GOT3 (cell line): ENCODE data around the gene ZBTB12.

Experiments
- DNase-seq: peaks from one replicate; lab custom pipeline; 2025; ENCODE audit warnings: mixed read lengths; lab: John Stamatoyannopoulos, UW

The ZBTB12 gene

DNA sequence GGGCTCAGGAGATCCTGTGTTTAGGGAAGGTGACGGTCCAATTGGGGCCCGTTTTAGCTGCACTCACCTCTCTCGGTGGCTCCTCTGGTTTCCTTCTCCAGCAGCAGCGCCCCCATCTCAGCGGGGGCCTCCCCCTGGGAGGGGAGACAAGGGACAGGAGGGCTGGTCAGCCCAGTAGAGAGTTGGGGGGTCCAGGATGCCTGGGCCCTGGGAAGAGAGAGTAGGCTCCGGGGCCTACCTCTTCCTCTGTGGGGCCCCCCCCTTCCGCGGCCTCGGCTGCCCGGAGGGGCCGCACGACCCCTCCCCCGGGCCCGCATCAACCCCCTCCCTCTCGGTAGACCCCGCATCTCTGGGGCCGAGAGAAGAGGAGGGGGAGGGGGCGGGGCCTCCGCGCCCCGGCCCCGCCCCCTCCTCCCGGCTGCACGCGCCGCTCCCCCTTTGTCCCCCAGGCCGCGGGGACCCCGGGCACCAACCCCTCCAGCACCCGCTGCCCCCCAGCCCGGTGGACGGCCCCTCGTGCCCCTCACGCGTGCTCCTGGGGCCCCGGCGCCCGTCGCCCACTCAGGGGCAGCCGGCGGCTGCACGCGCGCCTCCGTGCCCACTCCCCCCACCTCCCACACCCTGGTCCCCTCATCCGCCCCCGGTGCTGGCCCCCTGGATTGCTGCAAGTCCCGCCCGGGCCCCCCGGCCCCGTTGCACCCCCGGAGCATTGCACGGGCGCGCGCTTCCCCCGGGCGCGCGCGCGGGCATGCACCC lies 4.9 kb downstream of the ZBTB12 start:
- DNase-seq: no peak

DNA sequence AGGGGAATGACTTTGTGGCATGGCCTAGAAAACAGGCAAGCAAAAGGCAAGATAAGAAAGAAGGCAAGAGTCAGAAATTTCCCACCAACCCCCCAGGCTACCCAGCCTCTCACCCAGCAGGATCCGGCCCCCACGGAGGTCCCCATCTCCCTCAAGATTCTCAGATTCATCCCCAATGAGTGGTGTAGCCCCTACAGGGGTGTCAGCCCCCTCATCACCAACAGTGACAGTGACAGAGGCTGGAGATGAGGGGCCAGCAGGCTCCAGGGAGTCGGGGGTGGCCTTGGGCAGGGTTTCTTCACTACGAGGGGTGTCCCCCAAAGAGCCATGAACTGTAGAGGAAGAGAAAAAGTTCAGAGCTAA lies 5.4 kb downstream of the ZBTB12 start:
- DNase-seq: no peak

DNA sequence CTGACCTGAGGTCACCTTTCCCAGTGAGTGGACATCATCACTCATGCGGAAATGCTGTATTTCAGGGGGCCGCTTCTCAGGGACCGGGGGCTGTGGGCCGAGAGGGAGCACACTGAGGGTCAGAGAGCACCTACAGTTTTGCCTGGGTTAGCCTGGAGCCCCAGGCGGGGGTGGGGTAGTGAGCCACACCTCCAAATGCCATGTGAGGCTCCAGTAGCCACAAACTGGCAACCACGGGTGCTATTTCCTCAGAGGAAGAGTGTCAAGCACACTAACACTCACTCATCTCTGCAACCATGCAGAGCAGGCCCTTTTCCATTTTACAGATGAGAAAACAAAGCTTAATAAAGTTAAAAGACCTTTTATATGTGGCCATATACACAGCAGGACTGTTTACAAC lies 9.1 kb downstream of the ZBTB12 start:
- no peak for DNase-seq

DNA sequence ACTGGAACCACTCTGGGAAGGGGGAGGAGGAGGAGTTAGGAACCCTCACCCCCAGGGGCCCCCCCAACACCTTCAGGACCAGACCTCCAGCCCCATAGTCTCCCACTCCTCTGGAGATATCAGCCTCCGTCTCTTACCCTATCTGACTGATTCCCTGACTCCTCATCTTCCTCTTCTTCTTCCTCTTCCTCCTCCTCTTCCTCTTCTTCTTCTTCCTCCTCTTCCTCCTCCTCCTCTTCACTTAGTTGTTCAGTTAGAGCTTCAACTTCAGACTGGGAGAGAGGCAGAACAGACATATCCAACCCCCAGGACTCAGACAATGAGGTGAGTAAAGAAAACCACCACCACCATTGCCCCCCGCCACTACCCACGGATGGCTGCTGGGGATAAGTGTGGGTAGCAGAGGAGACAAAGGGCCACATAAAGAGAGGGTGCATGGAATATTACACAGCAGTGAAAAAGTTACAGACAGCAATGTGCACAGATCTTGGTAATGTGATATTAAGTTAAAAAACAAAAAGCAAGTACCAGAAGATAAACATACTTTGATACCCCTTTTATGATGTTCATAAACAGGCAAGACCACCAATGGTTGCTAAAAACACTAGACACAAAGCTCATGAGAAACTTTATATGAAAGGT lies 12.4 kb downstream of the ZBTB12 start:
- DNase-seq: no peak

DNA sequence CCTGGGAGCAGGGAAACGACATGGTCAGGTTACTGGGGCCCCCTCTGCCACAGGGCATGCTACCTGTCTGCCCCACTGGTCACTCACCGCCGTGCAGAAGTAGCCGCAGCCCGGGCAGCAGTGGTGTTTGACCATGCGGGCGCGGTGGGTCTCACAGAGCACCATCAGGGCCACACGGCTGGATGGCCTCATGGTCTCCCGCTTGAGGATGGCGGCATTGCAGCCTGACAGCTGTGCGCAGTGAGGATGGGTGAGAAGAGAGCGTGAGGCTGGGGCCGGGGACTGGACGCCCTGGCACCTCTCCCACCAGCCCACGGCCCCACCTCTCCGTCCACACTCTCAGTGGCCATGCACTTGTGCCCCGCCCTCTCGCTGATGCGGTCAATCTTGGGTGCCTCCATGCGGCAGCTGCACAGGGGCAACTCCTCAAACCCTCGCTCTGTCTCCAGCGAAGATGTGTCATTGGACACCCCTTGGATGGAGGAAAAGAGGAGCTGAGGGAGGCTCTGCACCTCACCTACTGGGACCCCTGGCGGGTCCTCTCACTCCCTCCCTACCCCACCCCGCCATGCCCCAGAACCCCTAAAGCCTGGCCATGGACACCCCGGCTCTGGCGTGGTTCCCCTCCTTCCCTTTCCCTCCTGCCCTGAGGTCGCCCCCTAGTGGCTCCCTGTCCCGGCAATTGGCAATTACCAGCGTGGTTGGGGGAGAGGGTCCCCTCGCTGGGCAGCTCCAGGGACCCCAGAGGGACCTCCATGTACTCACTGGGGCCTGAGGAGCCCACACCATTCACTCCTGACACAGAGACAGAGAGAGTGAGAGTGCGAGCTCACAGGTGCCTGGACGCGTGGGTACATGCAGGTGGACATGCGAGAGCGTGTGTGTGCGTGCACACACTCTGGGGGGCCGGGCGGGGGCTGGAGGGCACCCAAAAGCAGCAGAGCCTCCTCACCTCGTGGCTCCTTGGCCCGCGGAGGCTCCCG lies 13.3 kb downstream of the ZBTB12 start:
- DNase-seq: no peak

DNA sequence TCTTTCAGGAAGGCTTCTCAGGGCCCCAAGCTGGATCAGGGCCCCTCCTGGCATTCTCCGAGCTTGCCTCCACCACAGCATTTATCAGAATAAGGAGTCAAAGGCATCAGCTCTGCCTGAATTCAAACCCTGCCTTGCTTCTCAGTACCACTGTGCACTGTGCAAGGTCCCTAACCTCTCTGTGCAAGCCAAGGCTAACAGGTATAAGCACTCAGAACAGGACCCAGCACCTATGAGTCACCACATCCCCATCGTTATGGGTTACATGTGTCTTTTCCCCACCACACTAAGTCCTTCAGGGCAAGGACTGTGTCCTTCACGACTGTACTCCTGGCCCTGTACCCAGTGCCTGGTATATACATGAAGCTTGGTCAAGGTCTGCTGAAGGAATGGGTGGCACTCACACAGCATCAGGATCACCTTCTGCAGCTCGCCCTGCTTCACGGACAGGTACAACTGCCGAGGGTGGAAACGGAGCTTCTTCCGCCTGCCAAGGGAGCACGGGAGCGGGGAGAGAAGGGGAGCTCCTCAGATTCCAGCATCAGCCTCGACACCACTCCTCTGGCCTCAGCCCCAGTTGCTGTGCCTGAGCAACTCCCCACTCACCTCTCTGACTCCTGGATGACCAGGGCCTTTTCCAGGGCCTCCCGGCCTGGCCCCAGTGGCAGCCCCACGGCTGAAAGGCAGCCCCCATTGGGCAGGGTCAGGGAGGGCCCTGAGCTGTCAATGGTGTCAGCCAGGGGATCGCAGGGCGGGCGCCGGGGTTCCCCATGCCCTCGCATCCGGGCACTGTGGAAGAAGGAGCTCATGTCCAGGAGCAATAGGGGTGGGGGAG lies 14.5 kb downstream of the ZBTB12 start:
- no peak for DNase-seq

DNA sequence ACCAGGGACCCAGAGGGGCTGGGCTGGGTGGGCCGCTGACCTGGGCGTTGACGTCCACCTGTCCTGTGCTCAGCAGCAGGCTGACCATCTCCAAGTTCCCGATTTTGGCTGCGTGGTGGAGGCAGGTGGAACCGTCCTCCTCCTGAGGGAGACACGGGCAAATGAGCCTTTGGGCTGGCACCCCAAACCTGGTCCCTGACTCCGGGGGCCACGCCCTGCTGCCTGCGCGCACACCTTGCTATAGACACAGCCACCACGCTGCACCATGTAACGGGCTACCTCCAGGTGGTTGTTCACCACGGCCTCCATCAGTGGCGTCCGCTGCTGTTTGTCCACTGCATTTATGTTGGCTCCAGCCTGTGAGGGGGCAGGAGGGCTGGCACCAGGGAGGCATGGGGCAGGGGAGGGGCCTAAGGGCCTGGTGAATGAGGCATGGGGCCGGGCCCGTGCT lies 15.3 kb downstream of the ZBTB12 start:
- no peak for DNase-seq

DNA sequence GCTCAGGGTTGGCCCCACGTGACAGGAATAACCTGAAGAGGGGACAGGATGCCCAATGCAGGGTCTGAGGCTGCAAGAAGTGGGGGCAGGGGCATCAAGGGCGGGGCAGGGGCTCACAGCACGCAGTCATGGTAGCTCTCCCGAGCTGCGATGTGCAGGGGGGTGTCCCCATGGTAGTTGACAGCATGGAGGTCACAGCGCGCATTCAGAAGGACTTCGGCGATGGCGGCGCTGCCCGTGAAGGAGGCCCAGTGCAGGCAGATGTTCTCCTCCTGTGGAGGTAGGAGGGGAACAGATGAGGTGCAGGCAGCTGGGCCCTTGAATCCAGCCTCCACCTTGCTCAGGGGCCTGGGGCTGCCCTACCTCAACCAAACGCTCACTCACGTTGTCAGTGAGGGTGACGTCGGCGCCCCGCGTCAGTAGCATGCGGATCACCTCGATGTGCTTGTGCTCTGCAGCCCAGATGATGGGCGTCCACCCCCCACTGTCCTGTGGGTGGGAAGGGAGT lies 17.3 kb downstream of the ZBTB12 start:
- DNase-seq: no peak

DNA sequence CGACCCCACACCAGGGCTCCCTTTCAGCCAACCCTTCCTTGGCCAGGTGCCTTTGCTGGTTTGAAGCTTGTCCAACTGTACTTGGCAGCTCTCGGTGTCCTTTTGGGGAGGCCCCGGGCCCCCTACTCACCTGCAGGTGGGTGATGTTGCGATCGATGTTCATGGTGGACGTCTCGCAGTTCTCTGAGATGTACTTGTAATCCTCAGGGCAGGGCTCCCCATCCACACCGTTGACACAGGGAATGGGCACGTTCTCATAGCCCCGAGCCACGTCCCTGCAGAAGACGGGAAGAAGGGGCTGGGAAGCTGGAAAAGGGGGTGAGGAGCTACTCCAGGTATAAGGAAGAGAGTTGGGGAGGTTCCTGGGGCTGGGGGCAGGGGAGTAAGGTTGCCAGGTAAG lies 18.2 kb downstream of the ZBTB12 start:
- DNase-seq: no peak

DNA sequence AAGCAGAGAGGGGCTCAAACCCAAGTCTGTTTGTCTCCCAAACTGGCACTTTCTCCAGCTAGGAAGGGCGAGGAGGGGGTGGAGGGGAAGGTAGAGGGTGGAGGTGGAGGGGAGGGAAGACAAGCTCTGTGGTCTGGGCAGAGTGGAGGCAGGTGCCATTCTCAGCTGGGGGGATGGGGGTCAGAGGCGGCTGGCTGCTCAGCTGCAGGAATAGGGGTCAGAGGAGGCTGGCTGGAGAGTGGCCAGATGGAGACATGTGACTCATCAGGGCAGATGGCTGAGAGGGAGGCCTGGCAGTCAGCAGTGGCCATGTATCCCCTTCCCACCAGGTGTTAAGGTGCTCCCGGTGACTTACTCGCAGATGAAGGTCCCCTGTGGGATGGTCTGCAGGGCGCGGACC lies 19.5 kb downstream of the ZBTB12 start:
- no peak for DNase-seq

DNA sequence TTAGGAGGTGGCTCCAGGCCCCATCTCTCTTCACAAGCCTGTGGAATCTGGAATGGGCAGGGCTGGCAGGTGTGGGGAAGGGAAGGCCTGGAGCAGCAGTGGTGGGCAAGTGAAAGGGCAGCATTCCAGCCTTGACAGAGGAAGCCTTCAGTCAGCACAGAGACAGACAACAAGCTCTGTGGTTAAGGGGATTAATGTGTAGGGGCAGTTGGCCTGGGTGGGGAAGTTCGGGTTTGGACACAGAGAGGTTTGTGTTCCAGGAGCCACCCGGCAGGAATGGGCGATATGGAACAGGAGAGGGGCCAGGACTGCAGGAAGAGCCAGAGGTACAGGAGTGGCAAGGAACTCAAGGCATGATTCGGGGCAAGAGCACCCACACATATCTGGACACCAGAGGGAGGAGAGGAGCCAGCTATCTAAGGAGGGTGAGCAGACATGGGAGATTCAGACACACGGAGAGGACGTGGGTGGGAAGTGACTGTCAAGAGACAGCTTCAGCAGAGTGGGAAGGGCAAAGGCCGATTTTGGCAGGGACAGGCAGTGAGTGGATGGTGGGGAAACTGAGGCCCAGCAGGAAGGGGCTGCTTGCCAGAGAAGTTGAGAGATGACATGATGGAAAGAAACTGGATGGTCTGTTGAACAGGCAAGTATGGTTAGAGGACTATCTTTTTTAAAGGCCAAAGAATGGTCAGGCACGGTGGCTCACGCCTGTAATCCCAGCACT lies 20.6 kb downstream of the ZBTB12 start:
- no peak for DNase-seq

DNA sequence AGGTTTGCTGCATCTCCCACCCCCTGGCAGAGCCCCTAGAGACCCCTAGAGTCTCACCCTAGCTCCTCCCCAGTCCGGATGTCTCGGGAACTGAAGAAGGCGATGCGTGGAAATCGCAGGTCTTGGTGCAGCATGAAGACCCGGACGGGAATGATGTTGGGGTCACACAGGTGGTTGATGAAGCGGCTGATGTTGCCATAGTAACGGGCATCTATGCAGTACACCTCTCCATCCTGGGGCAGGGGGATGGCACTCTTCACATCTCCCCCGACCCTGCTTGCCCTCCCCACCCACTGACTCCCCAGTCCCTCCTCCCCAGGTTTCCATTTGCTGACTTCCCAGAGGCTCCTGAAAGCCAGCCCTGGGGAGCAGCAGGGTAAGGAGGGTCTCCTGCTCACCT lies 21.3 kb downstream of the ZBTB12 start:
- no peak for DNase-seq

DNA sequence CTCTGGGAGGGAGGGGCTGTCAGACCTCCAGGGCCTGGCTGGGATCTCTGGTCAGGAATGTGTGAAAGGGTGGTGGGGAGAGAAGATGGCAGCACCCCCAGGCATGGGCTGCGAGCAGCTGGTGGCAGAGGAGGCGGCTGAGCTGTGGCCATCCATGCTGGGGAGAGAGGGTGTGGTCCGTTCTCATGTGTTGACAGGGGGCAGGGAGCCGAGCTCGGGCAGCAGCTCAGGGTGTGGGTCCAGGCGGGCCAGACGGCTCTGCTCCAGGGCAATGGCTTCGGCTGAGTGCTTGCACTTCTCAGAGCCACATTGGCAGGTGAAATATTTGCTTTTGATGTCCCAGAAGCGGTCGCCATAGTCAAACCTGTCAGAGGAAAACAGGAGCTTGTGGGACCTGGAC lies 22.0 kb downstream of the ZBTB12 start:
- no peak for DNase-seq

DNA sequence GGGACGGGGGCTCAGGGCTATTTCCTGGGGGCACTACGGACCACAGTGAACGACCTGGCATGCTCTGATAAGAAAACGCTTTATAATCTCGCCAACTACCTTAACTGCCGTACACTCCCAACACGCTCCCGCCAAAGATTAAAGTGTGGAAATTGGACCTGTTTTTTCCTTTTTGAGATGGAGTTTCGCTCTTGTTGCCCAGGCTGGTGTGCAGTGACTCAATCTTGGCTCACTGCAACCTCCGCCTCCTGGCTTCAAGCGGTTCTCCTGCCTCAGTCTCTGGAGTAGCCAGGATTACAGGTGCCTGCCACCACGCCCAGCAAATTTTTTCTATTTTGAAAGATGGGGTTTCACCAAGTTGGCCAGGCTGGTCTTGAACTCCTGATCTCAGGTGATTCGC lies 22.7 kb downstream of the ZBTB12 start:
- no peak for DNase-seq

DNA sequence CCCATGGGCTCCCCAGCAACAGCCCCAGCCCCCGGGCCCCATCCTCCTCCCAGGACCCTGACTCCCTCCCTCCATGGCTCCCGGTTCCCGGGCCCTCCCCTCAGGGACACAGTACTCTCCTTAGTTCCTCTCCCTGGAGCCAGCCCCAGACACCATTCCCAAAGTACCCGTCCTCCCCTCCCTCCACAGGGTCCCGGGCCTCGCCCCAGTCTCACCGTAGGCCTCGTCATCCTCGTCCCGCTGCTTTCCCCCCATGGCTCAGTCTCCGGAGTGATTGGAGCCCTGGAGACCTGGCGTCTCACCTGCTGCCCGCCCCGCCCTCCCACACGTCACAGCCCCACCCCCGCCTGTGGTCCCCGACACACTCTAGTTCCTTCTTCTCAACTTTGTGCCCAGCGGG lies 23.2 kb downstream of the ZBTB12 start, which contains the start of gene SLC44A4:
SLC44A4 (minus strand) TSS at position 272 of the 400 bp plus-strand sequence; CDS start at position 255, 17 bp downstream.
- DNase-seq: no peak

DNA sequence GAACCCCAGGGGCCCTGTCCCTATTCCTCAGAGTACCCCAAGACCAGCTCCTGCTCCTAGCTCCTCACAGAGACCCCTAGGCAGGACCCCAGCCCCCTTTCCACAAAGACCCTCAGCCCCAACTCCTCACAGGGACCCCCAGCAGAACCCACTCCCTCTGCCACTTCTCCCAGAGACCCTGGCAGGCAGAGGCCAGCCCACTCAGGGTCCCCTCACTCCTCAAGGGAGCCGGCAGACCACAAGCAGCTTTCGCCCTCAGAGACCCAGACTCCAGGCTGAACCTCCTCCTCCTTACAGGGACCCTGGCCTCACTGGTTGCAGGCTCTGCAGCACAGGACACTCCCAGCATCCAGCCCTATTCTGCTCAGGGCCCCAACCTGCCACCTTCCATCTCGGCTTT lies 23.7 kb downstream of the ZBTB12 start:
- DNase-seq: no peak

DNA sequence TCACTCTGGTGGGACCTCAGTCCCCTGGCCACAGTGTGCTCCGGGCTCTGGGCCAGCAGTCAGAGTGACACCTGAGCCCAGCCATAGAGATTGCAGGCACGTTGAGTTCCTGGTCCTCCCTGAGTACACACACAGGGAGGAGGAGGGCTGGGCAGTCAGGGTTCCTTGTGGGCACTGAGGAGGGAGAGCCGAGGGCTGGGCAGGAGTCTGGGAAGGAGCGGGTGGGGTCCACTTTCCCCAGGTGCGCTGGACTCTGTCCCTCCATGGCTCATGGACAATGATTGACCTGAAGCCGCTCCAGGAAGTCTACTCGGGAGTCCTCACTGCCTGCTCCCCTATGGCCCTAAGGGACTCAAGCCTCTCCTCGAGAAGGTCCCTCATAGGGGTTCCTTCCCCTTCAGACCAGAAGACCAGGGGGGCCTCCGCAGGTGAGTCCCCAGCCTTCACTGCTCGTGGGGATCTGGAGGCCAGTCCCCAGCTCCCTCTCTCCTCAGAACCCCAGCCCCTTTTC lies 24.2 kb downstream of the ZBTB12 start:
- no peak for DNase-seq

DNA sequence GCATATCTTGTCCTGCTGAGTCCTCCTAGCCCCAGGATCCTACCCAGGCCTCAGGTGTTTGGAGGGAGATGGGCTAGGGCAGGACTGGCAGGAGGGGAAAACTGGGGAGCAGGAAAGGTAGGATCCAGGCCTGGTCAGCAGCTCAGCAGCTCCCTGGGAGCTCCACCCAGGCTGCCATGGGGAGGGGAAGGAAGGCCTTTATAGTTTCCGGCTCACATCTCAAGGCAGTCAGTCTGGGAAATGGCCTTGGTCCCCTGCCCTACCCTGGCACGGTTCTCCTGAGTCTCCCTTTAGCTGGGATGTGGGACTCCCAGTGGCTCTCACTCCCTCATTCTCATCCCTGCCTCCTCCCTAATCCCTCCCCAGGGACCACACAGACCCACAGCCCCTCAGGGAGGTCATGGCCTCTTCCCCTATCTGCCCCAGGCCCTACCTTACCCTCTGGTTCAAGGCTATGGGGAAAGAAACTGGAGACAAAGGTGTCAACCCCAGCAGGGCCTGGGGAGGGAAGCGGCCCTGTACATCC lies 24.7 kb downstream of the ZBTB12 start:
- DNase-seq: no peak

DNA sequence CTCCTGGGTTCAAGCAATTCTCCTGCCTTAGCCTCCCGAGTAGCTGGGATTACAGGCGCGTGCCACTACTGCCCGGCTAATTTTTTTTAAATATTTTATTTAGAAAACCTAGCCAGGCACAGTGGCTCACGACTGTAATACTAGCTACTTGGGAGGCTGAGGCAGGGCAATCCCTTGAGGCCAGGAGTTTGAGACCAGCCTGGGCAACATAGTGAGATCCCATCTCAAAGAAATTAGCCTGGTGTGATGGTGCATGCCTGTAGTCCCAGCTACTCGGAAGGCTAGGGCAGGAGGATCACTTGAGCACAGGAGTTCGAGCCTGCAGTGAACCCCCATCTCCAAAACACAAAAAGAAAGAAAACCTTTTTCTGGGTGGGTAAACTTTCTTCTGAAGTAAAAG lies 25.5 kb downstream of the ZBTB12 start:
- no peak for DNase-seq

DNA sequence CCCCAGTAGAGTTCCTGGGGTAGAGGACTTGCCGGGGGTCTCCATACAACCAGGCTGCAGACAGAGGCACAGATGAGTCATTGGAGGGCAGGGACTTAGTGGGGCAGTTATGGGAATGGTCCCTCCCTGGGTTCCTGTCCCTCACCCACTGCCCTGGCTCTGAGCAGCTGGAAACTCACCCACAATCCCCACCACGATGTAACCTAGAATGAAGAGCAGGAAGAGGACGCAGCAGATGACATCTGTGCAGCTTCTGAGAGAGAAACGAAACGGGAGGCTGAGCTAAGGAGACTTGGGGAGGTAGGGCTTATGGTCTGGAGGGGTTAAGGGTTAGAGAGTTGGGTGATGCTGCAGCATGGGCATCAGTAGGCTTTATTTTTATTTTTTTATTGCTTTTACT lies 26.0 kb downstream of the ZBTB12 start:
- DNase-seq: no peak
